ENCODE measurements around the gene CYSTM1. TPM values are rescaled to one million over a fixed set of nuclear protein-coding genes. Genes with fewer than 3 reads are reported as not detected.
A peak's percentile ranks its signal among the peaks of the same experiment; 100 is the strongest.

Gene CYSTM1
- polyA plus RNA-seq, 6 donors from 2014 or later: 5.4 to 20.6 (median 12.6) TPM

GRCh38 chr5:140174014-140174413 is 974 bp upstream of the CYSTM1 start:
- ATAC-seq (ENCODE audit: low read depth in 2 of 2) (no peak), DNase-seq (no peak)
- Mint-ChIP-seq H3K27ac (peak overlapping the region; percentile 98 to 100 (median 99)), H3K4me1 (peaks cover 12 to 22% (median 16%) of the 10 kb centered on the region in 3 donors), H3K4me3 (peak overlapping the region in 7 of 8 donors; percentile 92 to 96 (median 95)), H3K36me3 (no peaks in the 10 kb centered on the region), H3K9me3 (no peaks in the 10 kb centered on the region), H3K27me3 (peaks cover 0 to 15% (median 5%) of the 10 kb centered on the region in 3 donors)

GRCh38 chr5:140175367-140176030 is 511 bp downstream of the CYSTM1 start:
- Mint-ChIP-seq H3K27ac (peak overlapping the region; percentile 99 to 100 (median 99)), H3K4me3 (peak overlapping the region; percentile 93 to 97 (median 96)), H3K4me1 (peaks cover 12 to 22% (median 16%) of the 10 kb centered on the region in 3 donors), H3K36me3 (no peaks in the 10 kb centered on the region), H3K9me3 (no peaks in the 10 kb centered on the region), H3K27me3 (peaks cover 0 to 15% (median 5%) of the 10 kb centered on the region in 3 donors)
- DNase-seq (peak; percentile 80), ATAC-seq (ENCODE audit: low read depth in 2 of 2) (peak; percentile 47 to 51)

- H3K4me1 Mint-ChIP-seq: peaks cover 12 to 22% (median 16%) of the 10 kb centered on the region in 3 donors
- ATAC-seq (ENCODE audit: low read depth in 2 of 2) (no peak), DNase-seq (no peak)
Observed at GRCh38 chr5:140176031-140176387, 1.0 kb downstream of the CYSTM1 start.

GRCh38 chr5:140178086-140178410 is 3.1 kb downstream of the CYSTM1 start:
- Mint-ChIP-seq H3K4me1 (peaks cover 12 to 22% (median 16%) of the 10 kb centered on the region in 3 donors), H3K27ac (peak overlapping the region in 2 of 6 donors; percentile 36 to 42), H3K27me3 (peaks cover 0 to 14% (median 5%) of the 10 kb centered on the region in 3 donors), H3K36me3 (no peaks in the 10 kb centered on the region), H3K9me3 (no peaks in the 10 kb centered on the region), H3K4me3 (peak overlapping the region in 2 of 8 donors; percentile 22 to 93)
- ATAC-seq (ENCODE audit: low read depth in 2 of 2) (no peak), DNase-seq (no peak)

More at GRCh38 chr5:140176031-140176387, 1.0 kb downstream of the CYSTM1 start:
- Mint-ChIP-seq H3K36me3 (no peaks in the 10 kb centered on the region), H3K27ac (peak overlapping the region; percentile 97 to 100 (median 99)), H3K27me3 (peaks cover 0 to 15% (median 5%) of the 10 kb centered on the region in 3 donors), H3K9me3 (no peaks in the 10 kb centered on the region), H3K4me3 (peak overlapping the region; percentile 93 to 97 (median 96))

- Mint-ChIP-seq H3K27me3 (peaks cover 0 to 8% (median 5%) of the 10 kb centered on the region in 3 donors), H3K4me1 (peaks cover 12 to 21% (median 16%) of the 10 kb centered on the region in 3 donors), H3K27ac (no peak overlapping the region), H3K4me3 (peak overlapping the region in 1 of 8 donors; percentile 52), H3K36me3 (no peaks in the 10 kb centered on the region), H3K9me3 (no peaks in the 10 kb centered on the region)
- no peak for ATAC-seq (ENCODE audit: low read depth in 2 of 2)
- no peak for DNase-seq
Observed at GRCh38 chr5:140178482-140179116, 3.6 kb downstream of the CYSTM1 start.

- Mint-ChIP-seq H3K36me3 (no peaks in the 10 kb centered on the region), H3K9me3 (no peaks in the 10 kb centered on the region), H3K4me1 (peaks cover under 1 to 1% (median 1%) of the 10 kb centered on the region in 3 donors), H3K27ac (no peak overlapping the region), H3K4me3 (peak overlapping the region in 1 of 8 donors; percentile 36), H3K27me3 (peaks cover 0 to under 1% (median 0%) of the 10 kb centered on the region in 3 donors)
- DNase-seq (no peak), ATAC-seq (ENCODE audit: low read depth in 2 of 2) (no peak)
Observed at GRCh38 chr5:140181002-140181483, 6.1 kb downstream of the CYSTM1 start.

GRCh38 chr5:140181525-140181924 is 6.5 kb downstream of the CYSTM1 start:
- no peaks in the 10 kb centered on the region for H3K4me1 Mint-ChIP-seq
- no peaks in the 10 kb centered on the region for H3K36me3 Mint-ChIP-seq
- peak overlapping the region in 1 of 8 donors; percentile 36 for H3K4me3 Mint-ChIP-seq
- H3K27ac Mint-ChIP-seq: no peak overlapping the region
- ATAC-seq (ENCODE audit: low read depth in 2 of 2) (no peak), DNase-seq (no peak)
- H3K9me3 Mint-ChIP-seq: no peaks in the 10 kb centered on the region
- peaks cover 0 to 2% (median 0%) of the 10 kb centered on the region in 3 donors for H3K27me3 Mint-ChIP-seq

GRCh38 chr5:140182075-140182711 is 7.2 kb downstream of the CYSTM1 start:
- DNase-seq: no peak
- Mint-ChIP-seq H3K4me1 (no peaks in the 10 kb centered on the region), H3K27ac (peak overlapping the region in 1 of 6 donors; percentile 42), H3K9me3 (no peaks in the 10 kb centered on the region), H3K36me3 (no peaks in the 10 kb centered on the region), H3K4me3 (no peak overlapping the region), H3K27me3 (peaks cover 0 to 3% (median 0%) of the 10 kb centered on the region in 3 donors)
- ATAC-seq (ENCODE audit: low read depth in 2 of 2): no peak

GRCh38 chr5:140182803-140183367 is 7.9 kb downstream of the CYSTM1 start:
- Mint-ChIP-seq H3K9me3 (no peaks in the 10 kb centered on the region), H3K4me1 (no peaks in the 10 kb centered on the region), H3K27ac (no peak overlapping the region), H3K27me3 (peaks cover 0 to 3% (median 0%) of the 10 kb centered on the region in 3 donors), H3K36me3 (no peaks in the 10 kb centered on the region), H3K4me3 (no peak overlapping the region)
- no peak for DNase-seq
- ATAC-seq (ENCODE audit: low read depth in 2 of 2): no peak

- Mint-ChIP-seq H3K9me3 (no peaks in the 10 kb centered on the region), H3K4me3 (no peak overlapping the region), H3K27ac (no peak overlapping the region), H3K36me3 (peaks cover 0 to 6% of the 10 kb centered on the region in 2 donors), H3K4me1 (no peaks in the 10 kb centered on the region), H3K27me3 (peaks cover 0 to 4% (median 3%) of the 10 kb centered on the region in 3 donors)
- DNase-seq: no peak
- no peak for ATAC-seq (ENCODE audit: low read depth in 2 of 2)
Observed at GRCh38 chr5:140185409-140185808, 10.4 kb downstream of the CYSTM1 start.

GRCh38 chr5:140186267-140186671 is 11.3 kb downstream of the CYSTM1 start:
- H3K4me1 Mint-ChIP-seq: no peaks in the 10 kb centered on the region
- H3K27ac Mint-ChIP-seq: no peak overlapping the region

GRCh38 chr5:140189253-140189652 is 14.3 kb downstream of the CYSTM1 start:
- Mint-ChIP-seq H3K36me3 (peaks cover 0 to 6% of the 10 kb centered on the region in 2 donors), H3K4me1 (no peaks in the 10 kb centered on the region)

More at GRCh38 chr5:140186267-140186671, 11.3 kb downstream of the CYSTM1 start:
- Mint-ChIP-seq H3K4me3 (no peak overlapping the region), H3K27me3 (peaks cover 0 to 4% (median 3%) of the 10 kb centered on the region in 3 donors), H3K9me3 (no peaks in the 10 kb centered on the region), H3K36me3 (peaks cover 0 to 6% of the 10 kb centered on the region in 2 donors)
- ATAC-seq (ENCODE audit: low read depth in 2 of 2) (no peak), DNase-seq (no peak)

More at GRCh38 chr5:140189253-140189652, 14.3 kb downstream of the CYSTM1 start:
- ATAC-seq (ENCODE audit: low read depth in 2 of 2): peak in 1 of 2 donors; percentile 16
- Mint-ChIP-seq H3K27ac (peak overlapping the region in 2 of 6 donors; percentile 11 to 42), H3K9me3 (no peaks in the 10 kb centered on the region), H3K4me3 (no peak overlapping the region), H3K27me3 (peaks cover 0 to 4% (median 3%) of the 10 kb centered on the region in 3 donors)
- DNase-seq: no peak
